Right lobe of liver (tissue), 6 donors: ENCODE measurements around the gene KCNQ1OT1. TPM values are rescaled to one million over a fixed set of nuclear protein-coding genes. Genes with fewer than 3 reads are reported as not detected.

ENCODE experiments used
- ATAC-seq, 4 donors: fragments of 200-7000 bp; cut with Tn5 transposase; one replicate each; pipeline ENCODE4 v1.9.1; 2020; ENCODE audit warnings: mild to moderate bottlenecking in 4 of 4, moderate library complexity in 4 of 4
- DNase-seq, 3 donors: peaks; one replicate each; pipeline ENCODE4 v3.0.0-alpha.2; 2020
- H3K27ac ChIP-seq, 3 donors: fragments of 200-600 bp; one replicate each; pipeline ENCODE4 v1.8.0; 2022
- H3K27me3 ChIP-seq, 2 donors: fragments of 200-600 bp; one replicate each; pipeline ENCODE4 v1.8.0; 2022
- H3K36me3 ChIP-seq, 4 donors: fragments of 200-600 bp; sonication (generic) in 1 of 4; one replicate each; pipeline versions ENCODE4 v1.5.1 to v1.8.0; 2017 to 2022; ENCODE audit warnings: control low read depth in 1 of 4
- H3K4me1 ChIP-seq, 4 donors: fragments of 200-600 bp; sonication (generic) in 1 of 4; one replicate each; pipeline versions ENCODE4 v1.5.1 to v1.8.0; 2017 to 2022; ENCODE audit warnings: control low read depth in 1 of 4
- H3K4me3 ChIP-seq, 3 donors: fragments of 200-600 bp; one replicate each; pipeline ENCODE4 v1.8.0; 2022
- H3K9me3 ChIP-seq, 4 donors: fragments of 200-600 bp; sonication (generic) in 1 of 4; one replicate each; pipeline versions ENCODE4 v1.5.1 to v1.8.0; 2017 to 2022; ENCODE audit warnings: control low read depth in 1 of 4
- POLR2A ChIP-seq: fragments of 450-650 bp; IDR thresholded peaks from one replicate; pipeline ENCODE4 v1.6.1; 2017; ENCODE audit warnings: antibody characterized with exemption, mild to moderate bottlenecking
- WGBS: methylation state at CpG from one replicate; pipeline ENCODE4 v1.1.6; 2018; ENCODE audit warnings: low coverage, low lambda C conversion rate; ENCODE audit not compliant: insufficient coverage; ENCODE audit errors: missing lambda C conversion rate; 5-methylcytosine and 5-hydroxymethylcytosine counted together
- intact Hi-C, 2 donors: fragments of 100-400 bp; cut with DNase I; formaldehyde crosslinking; loops; one replicate each; pipeline versions ENCODE4 v1.11.2 to v1.14.1; 2022
- total RNA-seq, 6 experiments: library from RNA; depleted of rRNA in 2 of 6; stranded (reverse); fragments of >200 nt in 2 of 6; fragmentation: NEBNext Ultra II Directional in 3 of 6; extraction: Animal tissue kit (Norgen Biotek cat#: 25700) in 3 of 6; gene quantifications; one replicate each; pipeline versions ENCODE4 v1.1.0 to v1.2.4, GENCODE V29; 2016 to 2023
- TF ChIP-seq, protein P1 (sequence below), 4 donors: fragments of 200-600 bp in 3 of 4; fragments of 450-650 bp in 1 of 4; IDR thresholded peaks; one replicate each; pipeline versions ENCODE4 v1.5.1 to v1.8.0; 2016 to 2022; ENCODE audit warnings: antibody characterized with exemption in 4 of 4, mild to moderate bottlenecking in 2 of 4
- donor health status: DM: no; HTN: yes; CAD: no.
- donor health status: DM: no; HTN: no; CAD: no.
- donor health status: DM: no; HTN: no; CAD: no.
- donor health status: DM: no; HTN: yes; CAD: no.
- donor health status: DM: no; HTN: yes; CAD: no.

The KCNQ1OT1 gene
- total RNA-seq, 6 experiments from 2014 or later: 0.37 to 1.7 (median 0.60) TPM

- ATAC-seq (no peak), DNase-seq (no peak)
- H3K27ac ChIP-seq: no peak overlapping the region
- H3K4me1 ChIP-seq: no peaks in the 10 kb centered on the region
- H3K4me3 ChIP-seq: no peak overlapping the region
- peaks cover 0 to 3% (median 0%) of the 10 kb centered on the region in 4 donors for H3K9me3 ChIP-seq
- H3K27me3 ChIP-seq: no peaks in the 10 kb centered on the region
- TF ChIP-seq POLR2A: no peak
- TF ChIP-seq, protein P1, sequence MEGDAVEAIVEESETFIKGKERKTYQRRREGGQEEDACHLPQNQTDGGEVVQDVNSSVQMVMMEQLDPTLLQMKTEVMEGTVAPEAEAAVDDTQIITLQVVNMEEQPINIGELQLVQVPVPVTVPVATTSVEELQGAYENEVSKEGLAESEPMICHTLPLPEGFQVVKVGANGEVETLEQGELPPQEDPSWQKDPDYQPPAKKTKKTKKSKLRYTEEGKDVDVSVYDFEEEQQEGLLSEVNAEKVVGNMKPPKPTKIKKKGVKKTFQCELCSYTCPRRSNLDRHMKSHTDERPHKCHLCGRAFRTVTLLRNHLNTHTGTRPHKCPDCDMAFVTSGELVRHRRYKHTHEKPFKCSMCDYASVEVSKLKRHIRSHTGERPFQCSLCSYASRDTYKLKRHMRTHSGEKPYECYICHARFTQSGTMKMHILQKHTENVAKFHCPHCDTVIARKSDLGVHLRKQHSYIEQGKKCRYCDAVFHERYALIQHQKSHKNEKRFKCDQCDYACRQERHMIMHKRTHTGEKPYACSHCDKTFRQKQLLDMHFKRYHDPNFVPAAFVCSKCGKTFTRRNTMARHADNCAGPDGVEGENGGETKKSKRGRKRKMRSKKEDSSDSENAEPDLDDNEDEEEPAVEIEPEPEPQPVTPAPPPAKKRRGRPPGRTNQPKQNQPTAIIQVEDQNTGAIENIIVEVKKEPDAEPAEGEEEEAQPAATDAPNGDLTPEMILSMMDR (IDR thresholded peaks at IDR 0.05): no peak
- intact Hi-C loops: no loop called here
- no peaks in the 10 kb centered on the region for H3K36me3 ChIP-seq
These were observed 35.9 kb downstream of the KCNQ1OT1 start for GRCh38 chr11:2663915-2664314.

GRCh38 chr11:2663506-2663905 is 36.3 kb downstream of the KCNQ1OT1 start:
- Histone ChIP-seq H3K36me3 (no peaks in the 10 kb centered on the region), H3K27me3 (no peaks in the 10 kb centered on the region), H3K4me1 (no peaks in the 10 kb centered on the region), H3K4me3 (no peak overlapping the region), H3K9me3 (peaks cover 0 to 4% (median 0%) of the 10 kb centered on the region in 4 donors), H3K27ac (no peak overlapping the region)
- ATAC-seq: no peak
- intact Hi-C loops: no loop called here
- DNase-seq: no peak
- WGBS: no CpG with 5 or more reads among the region's 2 CpGs
- no peak for TF ChIP-seq POLR2A
- TF ChIP-seq, protein P1 (IDR thresholded peaks at IDR 0.05): no peak

- 80% methylated on average over 2 of the region's 19 CpGs for WGBS
- H3K27me3 ChIP-seq: no peaks in the 10 kb centered on the region
- H3K36me3 ChIP-seq: no peaks in the 10 kb centered on the region
- no peaks in the 10 kb centered on the region for H3K4me1 ChIP-seq
- no peak overlapping the region for H3K4me3 ChIP-seq
- no peak overlapping the region for H3K27ac ChIP-seq
- TF ChIP-seq, protein P1 (IDR thresholded peaks at IDR 0.05): no peak
- TF ChIP-seq POLR2A: no peak
- ATAC-seq (no peak), DNase-seq (no peak)
- peaks cover 0 to 4% (median 0%) of the 10 kb centered on the region in 4 donors for H3K9me3 ChIP-seq
- intact Hi-C loops: no loop called here
These were observed 37.1 kb downstream of the KCNQ1OT1 start for GRCh38 chr11:2662430-2663299.

- Histone ChIP-seq H3K27me3 (no peaks in the 10 kb centered on the region), H3K36me3 (no peaks in the 10 kb centered on the region), H3K27ac (no peak overlapping the region), H3K4me3 (no peak overlapping the region), H3K4me1 (no peaks in the 10 kb centered on the region), H3K9me3 (peaks cover 0 to 4% (median 0%) of the 10 kb centered on the region in 4 donors)
- TF ChIP-seq, protein P1 (IDR thresholded peaks at IDR 0.05): no peak
- no peak for TF ChIP-seq POLR2A
- 100% methylated on average over 1 of the region's 5 CpGs for WGBS
- intact Hi-C loops: no loop called here
- no peak for DNase-seq
- no peak for ATAC-seq
These were observed 37.8 kb downstream of the KCNQ1OT1 start for GRCh38 chr11:2662024-2662312.
